GM15510 (cell line): ENCODE measurements around the gene ARHGAP9.

ENCODE experiments used
- POLR2A ChIP-seq: IDR thresholded peaks from 3 replicates; pipeline ENCODE4 v1.6.1; 2011; ENCODE audit warnings: borderline replicate concordance; ENCODE audit not compliant: insufficient read length; ENCODE audit errors: extremely low read depth

The ARHGAP9 gene

DNA sequence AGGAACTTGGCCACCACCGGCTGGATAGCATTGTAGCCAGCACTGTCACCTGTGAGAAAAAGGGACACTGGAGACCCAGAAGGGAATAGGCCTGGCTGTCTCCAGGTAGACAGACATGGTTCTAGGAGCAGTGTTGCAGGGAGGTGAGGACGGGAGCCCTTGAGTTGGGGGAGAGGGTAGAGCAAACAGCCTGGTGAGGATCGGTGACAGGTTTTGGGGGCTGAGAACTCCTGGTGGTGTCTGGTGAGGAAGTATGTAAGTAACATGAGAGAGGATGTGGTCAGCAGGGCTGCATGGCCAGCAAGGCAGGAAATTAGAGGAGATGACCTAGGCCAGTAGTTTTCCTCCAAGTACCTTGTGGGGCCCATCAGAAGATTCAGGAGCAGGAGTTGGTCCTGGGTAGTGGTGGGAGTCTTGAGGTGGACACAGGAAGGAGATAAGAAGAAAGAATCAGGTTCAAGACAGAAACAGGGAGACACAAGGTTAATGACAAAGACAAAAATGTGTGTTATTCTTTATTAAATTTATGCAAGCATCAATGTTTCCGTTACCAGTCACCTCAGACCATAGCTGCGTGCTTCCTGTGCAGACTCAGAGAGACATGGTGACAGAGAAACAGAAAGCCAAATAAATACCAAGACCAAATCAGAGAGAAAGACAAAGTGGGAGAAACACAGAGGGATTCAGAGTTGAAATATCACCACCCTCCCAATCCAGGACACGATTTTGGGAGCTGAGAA is at the start of gene ARHGAP9:
Gene ARHGAP9 (minus strand): TSS at position 491 of the 740 bp plus-strand sequence. CDS start 460 bp downstream, at position 31.
- peak; percentile 38 for TF ChIP-seq POLR2A

DNA sequence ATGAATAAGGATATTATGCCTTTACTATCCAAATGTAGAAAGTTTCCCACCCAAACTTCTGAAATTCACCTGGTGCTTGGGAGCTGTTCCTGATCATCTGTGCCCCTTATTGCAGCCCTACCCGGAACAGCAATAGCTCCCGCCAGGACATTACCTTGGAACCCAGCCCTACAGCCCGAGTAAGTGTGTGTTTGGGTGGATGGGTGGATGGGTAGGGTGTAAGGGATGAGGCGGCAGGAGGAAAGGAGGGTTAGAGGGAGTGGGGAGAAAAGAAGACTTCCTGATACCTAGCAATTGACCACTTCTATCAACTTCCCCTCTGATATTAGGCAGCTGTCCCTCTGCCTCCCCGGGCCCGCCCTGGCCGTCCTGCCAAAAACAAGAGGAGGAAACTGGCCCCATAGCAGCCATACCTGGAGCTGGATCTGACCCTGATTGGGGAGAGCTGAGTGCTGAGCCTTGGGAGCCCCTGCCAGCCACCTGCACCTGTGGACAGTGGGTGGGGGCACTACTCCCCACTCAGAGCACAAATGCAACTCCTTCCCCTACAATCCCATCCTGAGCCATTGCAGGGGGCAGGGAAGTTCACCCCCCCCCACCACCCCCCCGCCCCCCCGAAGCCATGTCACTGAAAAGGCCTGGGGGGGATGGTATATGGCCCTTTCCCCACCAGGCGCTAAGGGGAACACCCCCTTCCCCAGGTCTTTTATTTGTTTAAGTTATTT is 49.3 kb upstream of the ARHGAP9 start:
- no peak for TF ChIP-seq POLR2A

DNA sequence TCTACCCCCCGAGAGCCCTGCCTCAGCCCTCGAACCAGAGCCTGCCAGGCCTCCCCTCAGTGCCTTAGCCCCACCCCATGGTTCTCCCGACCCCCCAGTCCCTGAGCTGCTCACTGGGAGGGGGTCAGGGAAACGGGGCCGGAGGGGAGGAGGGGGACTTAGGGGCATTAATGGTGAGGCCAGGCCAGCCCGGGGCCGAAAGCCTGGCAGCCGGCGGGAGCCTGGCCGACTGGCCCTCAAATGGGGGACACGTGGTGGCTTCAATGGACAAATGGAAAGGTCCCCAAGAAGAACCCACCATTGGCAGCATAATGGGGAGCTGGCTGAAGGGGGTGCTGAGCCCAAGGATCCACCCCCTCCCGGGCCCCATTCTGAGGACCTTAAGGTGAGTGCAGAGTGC is 48.5 kb upstream of the ARHGAP9 start:
- TF ChIP-seq POLR2A: no peak

DNA sequence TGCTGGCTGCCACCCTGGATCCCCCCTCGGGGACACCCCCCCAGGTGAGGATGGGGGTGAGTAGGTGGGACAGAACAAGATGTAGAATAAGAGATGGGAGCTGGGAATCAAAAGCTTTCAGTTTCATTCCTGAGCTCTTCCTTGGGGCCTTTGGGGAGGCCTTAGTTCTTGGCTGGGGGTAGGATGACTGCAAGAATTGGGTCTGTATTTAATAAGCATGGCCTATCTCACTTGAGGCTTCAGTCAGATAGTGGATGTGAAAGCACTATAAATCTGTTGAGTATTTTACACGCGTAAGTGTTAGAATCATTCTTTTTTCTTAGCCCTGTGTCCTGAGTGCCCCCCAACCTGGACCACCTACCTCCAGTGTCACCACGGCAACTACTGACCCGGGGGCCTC is 47.5 kb upstream of the ARHGAP9 start:
- TF ChIP-seq POLR2A: no peak

DNA sequence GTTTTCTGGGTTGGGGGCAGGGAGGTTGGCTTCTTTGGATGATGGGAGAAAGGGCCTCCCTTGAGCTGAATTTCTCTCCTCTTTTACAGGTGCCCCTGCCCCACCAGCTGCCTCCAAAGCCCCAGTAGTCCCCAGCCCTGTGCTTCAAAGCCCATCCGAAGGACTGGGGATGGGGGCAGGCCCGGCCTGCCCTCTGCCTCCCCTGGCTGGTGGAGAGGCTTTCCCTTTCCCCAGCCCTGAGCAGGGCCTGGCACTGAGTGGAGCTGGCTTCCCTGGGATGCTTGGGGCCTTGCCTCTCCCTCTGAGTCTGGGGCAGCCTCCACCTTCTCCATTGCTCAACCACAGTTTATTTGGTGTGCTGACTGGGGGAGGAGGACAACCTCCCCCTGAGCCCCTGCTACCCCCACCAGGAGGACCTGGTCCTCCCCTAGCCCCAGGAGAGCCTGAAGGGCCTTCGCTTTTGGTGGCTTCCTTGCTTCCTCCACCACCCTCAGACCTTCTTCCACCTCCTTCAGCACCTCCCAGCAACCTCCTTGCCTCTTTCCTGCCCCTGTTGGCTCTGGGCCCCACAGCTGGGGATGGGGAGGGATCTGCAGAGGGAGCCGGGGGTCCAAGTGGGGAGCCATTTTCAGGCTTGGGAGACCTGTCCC is 46.9 kb upstream of the ARHGAP9 start:
- TF ChIP-seq POLR2A: no peak

DNA sequence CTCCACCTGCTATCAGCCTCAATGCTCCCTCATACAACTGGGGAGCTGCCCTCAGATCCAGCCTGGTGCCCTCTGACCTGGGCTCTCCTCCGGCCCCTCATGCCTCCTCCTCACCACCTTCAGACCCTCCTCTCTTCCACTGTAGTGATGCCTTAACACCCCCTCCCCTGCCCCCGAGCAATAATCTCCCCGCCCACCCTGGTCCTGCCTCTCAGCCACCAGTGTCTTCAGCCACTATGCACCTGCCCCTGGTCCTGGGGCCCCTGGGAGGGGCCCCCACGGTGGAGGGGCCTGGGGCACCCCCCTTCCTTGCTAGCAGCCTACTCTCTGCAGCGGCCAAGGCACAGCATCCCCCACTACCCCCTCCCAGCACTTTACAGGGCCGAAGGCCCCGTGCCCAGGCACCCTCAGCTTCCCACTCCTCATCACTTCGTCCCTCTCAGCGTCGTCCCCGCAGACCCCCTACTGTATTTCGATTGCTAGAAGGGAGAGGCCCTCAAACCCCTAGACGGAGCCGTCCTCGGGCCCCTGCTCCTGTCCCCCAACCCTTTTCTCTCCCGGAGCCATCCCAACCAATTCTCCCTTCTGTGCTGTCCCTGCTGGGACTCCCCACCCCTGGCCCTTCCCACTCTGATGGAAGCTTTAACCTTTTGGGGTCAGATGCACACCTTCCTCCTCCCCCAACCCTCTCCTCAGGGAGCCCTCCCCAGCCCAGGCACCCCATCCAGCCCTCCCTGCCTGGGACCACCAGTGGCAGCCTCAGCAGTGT is 46.1 kb upstream of the ARHGAP9 start:
- TF ChIP-seq POLR2A: no peak

DNA sequence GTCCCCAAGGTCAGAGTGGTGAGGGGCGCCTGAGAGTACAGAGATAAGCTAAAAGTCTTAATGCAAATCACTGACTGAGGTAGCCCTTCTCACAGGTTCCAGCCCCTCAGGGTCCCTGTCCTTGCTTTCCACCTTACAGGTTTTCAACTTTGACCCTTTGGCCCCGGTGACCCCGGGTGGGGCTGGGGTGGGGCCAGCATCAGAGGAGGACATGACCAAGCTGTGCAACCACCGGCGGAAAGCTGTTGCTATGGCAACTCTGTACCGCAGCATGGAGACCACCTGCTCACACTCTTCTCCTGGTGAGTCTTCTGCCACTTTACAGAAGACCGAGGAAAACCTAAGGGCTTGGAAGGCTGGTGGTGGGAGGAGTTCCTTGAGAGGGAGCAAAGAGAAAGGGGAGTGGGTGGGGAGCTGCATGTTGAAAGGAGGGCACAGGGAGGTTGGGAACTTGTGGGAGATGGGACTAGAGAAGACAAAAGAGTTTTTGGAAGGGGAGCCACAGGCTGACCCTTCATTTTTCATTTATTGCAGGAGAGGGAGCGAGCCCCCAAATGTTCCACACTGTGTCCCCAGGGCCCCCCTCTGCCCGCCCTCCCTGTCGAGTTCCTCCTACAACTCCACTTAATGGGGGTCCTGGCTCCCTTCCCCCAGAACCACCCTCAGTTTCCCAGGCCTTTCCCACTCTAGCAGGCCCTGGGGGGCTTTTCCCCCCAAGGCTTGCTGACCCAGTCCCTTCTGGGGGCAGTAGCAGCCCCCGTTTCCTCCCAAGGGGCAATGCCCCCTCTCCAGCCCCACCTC is 45.3 kb upstream of the ARHGAP9 start:
- no peak for TF ChIP-seq POLR2A

DNA sequence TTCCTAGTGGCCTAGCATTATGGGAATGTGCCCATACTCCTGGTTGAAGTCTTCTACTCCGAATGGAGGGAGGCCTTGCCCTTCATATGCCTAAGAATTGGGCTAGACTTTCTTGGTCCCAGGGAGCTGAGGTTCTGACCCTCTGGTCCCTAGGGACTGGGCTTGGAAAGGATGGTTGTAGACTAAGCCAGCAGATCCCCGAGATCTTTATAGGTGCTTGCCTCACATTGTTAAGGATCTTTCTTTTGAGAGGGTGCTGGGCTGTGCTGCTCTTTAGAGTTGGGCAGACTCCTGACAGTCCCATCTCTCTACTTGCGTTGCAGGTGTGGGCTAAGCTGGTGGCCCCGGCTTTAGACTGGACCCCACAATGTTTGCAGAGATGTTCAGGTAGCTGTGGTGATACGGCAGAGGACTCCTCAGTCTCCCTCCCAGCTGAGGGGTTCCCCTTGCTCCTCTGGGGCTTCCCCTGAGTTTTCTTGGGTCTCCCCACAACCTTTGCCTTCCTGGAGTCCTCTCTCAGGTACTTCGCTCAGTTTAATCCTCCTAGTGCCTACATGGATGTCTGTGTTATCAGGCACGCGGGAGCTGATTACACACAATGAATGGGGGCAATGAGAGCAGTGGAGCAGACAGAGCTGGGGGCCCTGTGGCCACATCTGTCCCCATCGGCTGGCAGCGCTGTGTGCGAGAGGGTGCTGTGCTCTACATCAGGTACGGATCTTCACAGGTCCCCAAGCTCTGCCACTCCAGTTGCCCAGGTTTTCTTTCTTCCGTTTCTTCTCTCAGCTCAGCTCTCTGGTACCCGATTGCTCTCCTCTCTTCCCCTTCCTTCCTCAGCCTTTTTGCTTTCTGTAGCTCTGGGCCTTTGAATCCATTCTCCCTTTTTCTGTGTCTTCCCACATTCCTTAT is 44.3 kb upstream of the ARHGAP9 start:
- no peak for TF ChIP-seq POLR2A

DNA sequence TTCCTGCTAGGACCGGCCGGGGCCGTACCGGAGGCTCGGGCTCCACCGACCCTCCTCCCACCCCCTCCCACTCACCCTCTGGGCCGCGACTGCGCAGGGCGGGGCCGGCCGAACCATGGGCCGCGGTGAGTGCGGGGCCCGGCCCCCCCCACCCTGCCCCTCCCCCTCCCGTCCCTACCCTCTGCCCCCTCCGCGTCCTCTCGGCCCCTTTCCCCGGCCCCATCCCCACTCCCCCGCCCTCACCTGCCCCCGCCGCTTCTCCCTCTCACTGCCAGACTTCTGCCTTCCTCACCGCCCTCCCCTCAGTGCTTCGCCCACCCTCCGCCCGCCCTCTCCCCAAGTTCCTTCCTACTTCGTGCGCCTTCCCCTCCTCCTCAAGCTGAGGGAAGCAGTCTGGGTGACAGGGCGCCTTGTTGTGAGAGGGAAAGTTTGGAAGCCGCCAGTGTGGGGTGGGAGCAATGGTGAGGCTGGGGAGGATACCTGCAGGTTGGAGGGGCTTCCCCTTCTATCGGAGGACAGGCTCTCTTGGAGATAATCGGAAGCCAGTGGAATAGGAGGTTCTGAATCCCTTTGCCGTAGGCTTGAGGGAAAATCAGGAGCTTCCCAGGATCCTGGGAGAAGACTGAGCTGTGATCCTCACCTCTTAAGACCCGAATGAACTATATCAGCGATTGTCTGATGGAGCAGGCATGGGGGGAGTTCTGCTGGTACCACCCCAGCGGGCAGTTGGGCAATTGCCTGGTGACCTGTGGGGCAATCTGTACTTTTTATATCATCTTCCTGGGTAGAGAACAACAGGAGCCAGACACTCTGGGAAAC is 43.4 kb upstream of the ARHGAP9 start:
- TF ChIP-seq POLR2A: no peak

DNA sequence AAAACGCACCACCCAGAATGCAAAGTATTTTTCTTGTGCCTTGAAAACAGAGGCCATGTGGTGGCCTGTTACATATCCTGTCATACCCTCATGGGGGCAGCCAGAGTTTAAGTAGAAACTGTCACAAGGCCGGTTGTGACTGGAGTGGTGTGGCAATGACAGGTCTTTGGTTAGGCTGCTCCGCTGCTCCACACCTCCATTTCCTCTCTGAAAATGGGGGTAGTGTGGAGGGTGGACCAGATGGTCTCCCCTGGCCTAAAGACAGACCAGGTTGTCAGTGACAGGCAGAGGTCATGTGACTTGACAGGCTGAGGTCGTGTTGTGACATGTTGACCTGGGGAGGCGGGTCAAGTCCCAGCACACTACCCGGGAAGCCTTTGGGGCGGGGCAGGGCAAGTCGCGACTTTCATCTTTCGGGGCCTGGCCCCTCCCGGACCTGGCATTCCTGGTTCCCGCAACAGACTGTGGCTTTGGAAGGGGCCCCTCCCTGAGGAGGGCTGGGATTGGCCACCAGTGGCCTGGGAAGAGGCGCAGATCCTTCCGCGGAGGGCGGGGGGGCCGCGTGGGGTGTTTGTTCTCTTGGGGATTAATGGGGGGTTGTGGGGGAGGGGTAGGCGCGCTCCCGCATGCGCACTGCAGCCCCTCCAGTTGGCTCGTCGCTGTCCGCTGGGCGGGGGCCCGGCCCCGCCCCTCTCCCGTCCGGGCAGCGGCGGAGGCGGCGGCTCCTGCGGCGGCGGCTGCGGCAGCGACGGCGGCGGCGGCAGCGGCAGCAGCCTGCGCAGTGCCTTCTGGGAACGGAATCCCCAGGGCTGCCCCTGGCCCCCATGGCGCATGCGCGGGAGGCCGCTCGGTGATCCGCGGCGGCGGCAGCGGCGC is 42.6 kb upstream of the ARHGAP9 start, which contains the start of gene MBD6:
Gene MBD6 (plus strand): TSS at position 814 of the 876 bp plus-strand sequence. CDS start 1,480 bp downstream, outside the sequence.
- peak; percentile 55 for TF ChIP-seq POLR2A

DNA sequence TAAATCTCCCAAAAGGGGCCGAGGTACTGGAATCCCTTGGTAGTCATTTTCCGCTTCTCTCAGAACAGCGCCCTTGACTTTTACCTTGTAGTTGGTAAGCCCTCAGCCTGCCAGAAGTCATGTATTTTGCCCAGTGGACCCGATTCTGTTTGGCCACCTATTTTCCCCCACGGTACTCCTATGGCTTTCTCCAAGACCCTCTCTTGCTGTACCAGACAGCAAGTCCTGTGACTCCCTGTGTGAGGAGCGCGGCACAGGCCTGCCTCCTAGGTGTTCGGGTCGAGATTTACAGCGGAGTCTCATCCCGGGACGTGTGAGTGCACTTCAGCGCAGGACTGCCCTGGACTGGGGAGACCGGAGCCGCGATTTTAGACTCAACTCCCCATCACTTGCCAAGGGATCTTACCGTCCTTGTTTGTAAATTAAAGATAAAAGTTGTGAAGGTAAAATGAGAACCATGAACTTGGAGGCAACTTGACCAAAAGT is 41.9 kb upstream of the ARHGAP9 start:
- no peak for TF ChIP-seq POLR2A

DNA sequence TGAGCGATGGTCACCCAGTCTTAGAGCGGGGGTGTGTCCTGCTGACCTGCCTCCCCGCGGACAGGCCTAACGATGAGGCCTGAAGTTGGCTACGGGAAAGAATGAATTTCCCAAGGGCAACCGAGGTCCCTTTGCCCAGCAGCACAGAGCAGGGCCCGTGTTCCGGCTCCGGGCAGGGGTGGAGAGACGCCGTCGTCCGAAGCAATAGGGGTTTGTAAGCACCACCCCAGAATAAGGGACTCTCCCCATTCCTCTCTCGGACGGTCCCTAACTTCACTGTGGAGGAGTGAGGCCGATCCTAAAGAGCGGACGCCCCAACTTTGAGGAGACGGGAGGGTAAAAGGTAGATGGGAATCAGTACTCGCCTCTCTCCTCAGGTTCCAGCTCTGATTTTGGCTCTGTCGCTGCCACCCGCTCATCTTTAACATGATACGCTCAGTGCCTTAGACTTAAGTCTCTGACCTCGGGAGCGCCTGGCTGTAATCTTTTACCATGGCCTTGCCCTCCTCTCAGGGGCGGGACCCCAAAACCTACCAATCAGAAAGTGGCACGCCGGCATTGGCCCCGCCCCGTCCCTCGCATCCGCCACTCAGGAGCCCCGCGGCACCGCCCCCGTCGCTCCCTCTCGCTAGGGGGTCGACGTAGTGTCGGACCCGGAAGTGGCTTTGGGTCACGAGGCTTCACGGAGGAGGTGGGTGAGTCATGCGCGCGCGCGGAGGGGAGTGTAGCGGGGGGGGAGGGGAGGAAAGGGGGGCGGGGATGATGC is 40.6 kb upstream of the ARHGAP9 start, which contains the start of gene DDIT3:
Gene DDIT3 (minus strand): TSS at position 462 of the 766 bp plus-strand sequence. CDS start 3,108 bp downstream, outside the sequence.
- peak; percentile 99 for TF ChIP-seq POLR2A
